PFSK-1 (cell line): Measurements from ENCODE around the gene FOXC1.

Experiments used
- FOXP2 ChIP-seq: optimal IDR thresholded peaks from 2 replicates; pipeline ENCODE3; 2011; ENCODE audit warnings: borderline replicate concordance, control low read depth, inconsistent platforms; ENCODE audit not compliant: insufficient read depth; ENCODE audit errors: extremely low read length, extremely low read depth
- POLR2AphosphoS5 ChIP-seq: IDR thresholded peaks from 2 replicates; pipeline ENCODE4 v1.6.1; 2012; ENCODE audit warnings: low read depth, mild to moderate bottlenecking, control low read depth, low read length, moderate library complexity
- SIN3A ChIP-seq: IDR thresholded peaks from 2 replicates; pipeline ENCODE4 v1.6.1; 2012; ENCODE audit warnings: mild to moderate bottlenecking, low read length, moderate library complexity, borderline replicate concordance; ENCODE audit not compliant: insufficient read depth
- TAF1 ChIP-seq: IDR thresholded peaks from 2 replicates; pipeline ENCODE4 v1.6.1; 2012; ENCODE audit warnings: low read length, control low read depth, borderline replicate concordance; ENCODE audit not compliant: insufficient read depth
- TF ChIP-seq, protein P1 (sequence below), 2 experiments: IDR thresholded peaks; 2 replicates each; pipeline versions ENCODE4 v1.6.1 to v1.8.0; 2011 to 2012; ENCODE audit warnings: low read depth in 2 of 2, low read length in 2 of 2, control low read depth in 1 of 2, inconsistent platforms in 1 of 2, mild to moderate bottlenecking in 1 of 2, moderate library complexity in 1 of 2; ENCODE audit not compliant: insufficient read depth in 1 of 2

FOXC1 gene

DNA sequence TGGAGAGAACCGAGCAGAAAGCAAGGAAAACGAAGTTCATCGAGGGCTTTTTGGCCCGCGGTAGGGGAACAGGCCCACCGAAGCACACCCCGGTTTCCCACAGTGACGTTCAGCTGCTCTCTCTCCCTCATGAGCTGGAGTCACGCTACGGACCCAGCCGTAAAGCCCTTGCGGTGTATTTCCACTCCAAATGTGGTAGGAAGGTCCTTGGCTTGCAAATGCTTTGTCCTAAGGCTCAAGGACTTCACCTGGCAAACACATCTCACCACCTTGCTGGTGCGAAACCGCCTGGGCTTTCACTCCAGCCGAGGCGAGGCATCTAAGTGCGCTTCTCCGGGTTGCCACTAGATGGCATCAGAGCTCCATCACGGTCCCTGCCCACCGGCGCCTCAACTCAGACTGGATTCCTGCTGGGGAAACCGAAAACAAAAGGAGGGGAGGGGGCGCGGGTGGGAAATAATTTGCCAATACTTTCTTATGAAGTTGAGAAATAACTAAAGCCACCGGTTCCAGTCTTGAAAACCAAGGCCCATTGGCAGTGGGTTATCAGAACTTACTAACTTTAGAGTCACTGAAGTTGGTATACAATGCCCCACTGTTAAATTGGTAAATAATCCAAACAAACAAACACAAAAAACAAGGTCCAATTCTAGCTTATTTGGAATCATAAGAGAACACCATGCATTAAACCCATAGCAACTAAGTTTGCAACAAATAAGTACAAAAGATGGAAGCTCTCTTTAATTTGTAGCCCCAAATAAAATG is 13.4 kb upstream of the FOXC1 start:
- no peak for TF ChIP-seq POLR2AphosphoS5
- TF ChIP-seq, protein P1, sequence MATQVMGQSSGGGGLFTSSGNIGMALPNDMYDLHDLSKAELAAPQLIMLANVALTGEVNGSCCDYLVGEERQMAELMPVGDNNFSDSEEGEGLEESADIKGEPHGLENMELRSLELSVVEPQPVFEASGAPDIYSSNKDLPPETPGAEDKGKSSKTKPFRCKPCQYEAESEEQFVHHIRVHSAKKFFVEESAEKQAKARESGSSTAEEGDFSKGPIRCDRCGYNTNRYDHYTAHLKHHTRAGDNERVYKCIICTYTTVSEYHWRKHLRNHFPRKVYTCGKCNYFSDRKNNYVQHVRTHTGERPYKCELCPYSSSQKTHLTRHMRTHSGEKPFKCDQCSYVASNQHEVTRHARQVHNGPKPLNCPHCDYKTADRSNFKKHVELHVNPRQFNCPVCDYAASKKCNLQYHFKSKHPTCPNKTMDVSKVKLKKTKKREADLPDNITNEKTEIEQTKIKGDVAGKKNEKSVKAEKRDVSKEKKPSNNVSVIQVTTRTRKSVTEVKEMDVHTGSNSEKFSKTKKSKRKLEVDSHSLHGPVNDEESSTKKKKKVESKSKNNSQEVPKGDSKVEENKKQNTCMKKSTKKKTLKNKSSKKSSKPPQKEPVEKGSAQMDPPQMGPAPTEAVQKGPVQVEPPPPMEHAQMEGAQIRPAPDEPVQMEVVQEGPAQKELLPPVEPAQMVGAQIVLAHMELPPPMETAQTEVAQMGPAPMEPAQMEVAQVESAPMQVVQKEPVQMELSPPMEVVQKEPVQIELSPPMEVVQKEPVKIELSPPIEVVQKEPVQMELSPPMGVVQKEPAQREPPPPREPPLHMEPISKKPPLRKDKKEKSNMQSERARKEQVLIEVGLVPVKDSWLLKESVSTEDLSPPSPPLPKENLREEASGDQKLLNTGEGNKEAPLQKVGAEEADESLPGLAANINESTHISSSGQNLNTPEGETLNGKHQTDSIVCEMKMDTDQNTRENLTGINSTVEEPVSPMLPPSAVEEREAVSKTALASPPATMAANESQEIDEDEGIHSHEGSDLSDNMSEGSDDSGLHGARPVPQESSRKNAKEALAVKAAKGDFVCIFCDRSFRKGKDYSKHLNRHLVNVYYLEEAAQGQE (IDR thresholded peaks at IDR 0.05; ENCODE audit: insufficient read depth in 1 of 2, low read depth in 2 of 2, low read length in 2 of 2): no peak

DNA sequence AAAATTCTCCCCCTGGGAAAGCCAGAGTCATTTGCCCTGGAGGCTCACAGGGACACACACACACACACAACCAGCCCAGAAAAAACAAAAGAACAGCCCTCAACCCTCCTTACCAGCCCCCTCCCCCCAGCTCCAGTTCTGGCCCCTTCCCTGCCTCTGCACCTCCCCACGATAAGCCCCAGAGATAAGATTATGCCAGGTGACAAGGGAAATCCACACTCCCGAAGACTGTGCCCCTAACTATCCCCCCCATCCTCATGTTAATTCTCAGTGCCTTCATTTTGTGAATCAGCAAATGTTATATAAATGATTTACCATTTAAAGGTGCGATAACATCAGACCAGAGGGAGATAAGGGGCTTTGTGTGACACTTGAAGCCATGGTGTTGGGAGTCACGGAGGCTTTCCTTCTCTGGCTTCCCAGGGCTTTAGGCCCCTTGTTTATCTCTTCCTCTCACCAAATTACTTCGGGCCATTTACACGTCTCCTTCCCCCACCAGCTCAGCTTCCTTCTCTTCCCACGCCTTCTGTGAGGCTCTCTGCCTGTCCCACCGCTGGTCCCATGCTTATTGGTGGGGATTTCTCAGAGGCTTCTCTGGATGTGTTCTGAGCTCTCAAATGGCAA is 12.5 kb upstream of the FOXC1 start:
- no peak for TF ChIP-seq TAF1
- TF ChIP-seq, protein P1 (IDR thresholded peaks at IDR 0.05; ENCODE audit: insufficient read depth in 1 of 2, low read depth in 2 of 2, low read length in 2 of 2): no peak
- TF ChIP-seq POLR2AphosphoS5: no peak
- TF ChIP-seq SIN3A: no peak
- no peak for TF ChIP-seq FOXP2

DNA sequence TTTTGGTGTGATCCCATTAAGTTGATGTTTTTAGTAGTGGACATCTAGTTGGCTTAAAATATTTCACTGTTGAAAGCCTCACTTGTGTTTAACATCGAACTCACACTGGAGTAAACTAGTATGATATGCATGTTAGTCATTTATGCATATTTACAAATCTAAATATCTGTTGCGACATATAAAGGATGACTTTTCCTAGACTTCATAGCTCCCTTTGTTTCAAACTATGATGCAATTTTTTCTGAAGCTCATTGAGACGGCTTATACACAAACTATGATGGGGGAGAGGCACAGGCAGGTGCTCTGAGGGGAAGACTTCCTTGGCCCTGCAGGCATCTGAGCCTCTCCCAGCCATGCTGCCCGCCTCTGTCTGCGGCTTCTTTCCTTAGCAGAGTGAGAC is 11.8 kb upstream of the FOXC1 start:
- TF ChIP-seq TAF1 (no peak), POLR2AphosphoS5 (no peak), FOXP2 (no peak), SIN3A (no peak)
- TF ChIP-seq, protein P1 (IDR thresholded peaks at IDR 0.05; ENCODE audit: insufficient read depth in 1 of 2, low read depth in 2 of 2, low read length in 2 of 2): no peak

DNA sequence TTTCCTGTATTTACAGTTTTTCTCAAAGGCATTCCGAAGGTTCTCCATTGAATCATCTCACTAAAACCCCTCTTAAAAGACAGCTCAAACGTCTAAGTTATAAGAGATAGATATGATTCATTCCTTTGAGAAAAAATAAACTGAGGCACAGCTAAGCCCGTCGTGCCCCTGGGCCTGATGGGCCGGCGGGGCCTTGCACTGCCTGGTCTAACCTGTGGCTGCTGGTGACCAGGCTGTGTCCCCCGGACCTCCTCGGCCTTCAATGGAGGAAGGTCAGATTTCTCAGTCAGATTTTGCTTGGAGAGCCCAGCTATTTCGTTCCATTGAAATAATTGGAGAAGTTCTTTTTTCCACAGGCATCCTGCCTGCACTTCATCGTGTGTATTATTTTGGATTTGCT is 11.3 kb upstream of the FOXC1 start:
- TF ChIP-seq FOXP2 (no peak), POLR2AphosphoS5 (no peak), TAF1 (no peak), SIN3A (no peak)
- TF ChIP-seq, protein P1 (IDR thresholded peaks at IDR 0.05; ENCODE audit: insufficient read depth in 1 of 2, low read depth in 2 of 2, low read length in 2 of 2): no peak
